T-helper 1 cell treated with Interleukin-12 subunit alpha and Interleukin-12 subunit beta and Interleukin-4 antibody, amounts not matched to agents 30 ng/mL and 1 ng/mL, for 36 hours (primary cell): ENCODE results near the gene BZW2. TPM values are rescaled to one million over a fixed set of nuclear protein-coding genes. Genes with fewer than 3 reads are reported as not detected.

Experiments
- intact Hi-C: fragments of 100-400 bp; cut with micrococcal nuclease; formaldehyde crosslinking; loops from one replicate; pipeline ENCODE4 v1.15.1; 2024
- total RNA-seq: library from RNA; stranded (reverse); gene quantifications from 2 replicates; pipeline ENCODE4 v1.2.3, GENCODE V29; 2022

BZW2 gene
- total RNA-seq, 1 donor from 2014 or later = 44.5 TPM

- intact Hi-C loops = no loop called here
Measured at GRCh38 chr7:16711730-16712129, 65.7 kb downstream of the BZW2 start.

GRCh38 chr7:16712916-16713315, 66.9 kb downstream of the BZW2 start:
- intact Hi-C loops = no loop called here

GRCh38 chr7:16715928-16716327, 69.9 kb downstream of the BZW2 start:
- intact Hi-C loops = no loop called here

- intact Hi-C loops = no loop called here
Measured at GRCh38 chr7:16718111-16718656, 72.2 kb downstream of the BZW2 start.

- intact Hi-C loops = no loop called here
Measured at GRCh38 chr7:16719699-16720098, 73.7 kb downstream of the BZW2 start.

GRCh38 chr7:16721541-16721940, 75.6 kb downstream of the BZW2 start:
- intact Hi-C loops = no loop called here

- intact Hi-C loops = no loop called here
Measured at GRCh38 chr7:16724344-16724743, 78.4 kb downstream of the BZW2 start.

GRCh38 chr7:16726189-16726588, 80.2 kb downstream of the BZW2 start:
- intact Hi-C loops = no loop called here

GRCh38 chr7:16727736-16728135, 81.8 kb downstream of the BZW2 start:
- intact Hi-C loops = no loop called here

- intact Hi-C loops = no loop called here
Measured at GRCh38 chr7:16728811-16729210, 82.8 kb downstream of the BZW2 start.

- intact Hi-C loops = no loop called here
Measured at GRCh38 chr7:16729541-16729940, 83.6 kb downstream of the BZW2 start.

GRCh38 chr7:16730937-16731336, 85.0 kb downstream of the BZW2 start:
- intact Hi-C loops = no loop called here

GRCh38 chr7:16732828-16733227, 86.8 kb downstream of the BZW2 start:
- intact Hi-C loops = no loop called here

- intact Hi-C loops = no loop called here
Measured at GRCh38 chr7:16734148-16734726, 88.3 kb downstream of the BZW2 start.

- intact Hi-C loops = no loop called here
Measured at GRCh38 chr7:16735020-16735419, 89.0 kb downstream of the BZW2 start.

GRCh38 chr7:16738011-16738688, 92.2 kb downstream of the BZW2 start:
- intact Hi-C loops = no loop called here

- intact Hi-C loops = no loop called here
Measured at GRCh38 chr7:16739863-16740622, 94.1 kb downstream of the BZW2 start.

- intact Hi-C loops = no loop called here
Measured at GRCh38 chr7:16740623-16740953, 94.6 kb downstream of the BZW2 start.

- intact Hi-C loops = no loop called here
Measured at GRCh38 chr7:16740996-16741395, 95.0 kb downstream of the BZW2 start.

- intact Hi-C loops = no loop called here
Measured at GRCh38 chr7:16741676-16742075, 95.7 kb downstream of the BZW2 start.

GRCh38 chr7:16742547-16742946, 96.6 kb downstream of the BZW2 start:
- intact Hi-C loops = no loop called here

GRCh38 chr7:16743236-16743635, 97.3 kb downstream of the BZW2 start:
- intact Hi-C loops = no loop called here
